SW480 (cell line): ENCODE data around the gene FAM174C.

Experiments
- DNase-seq: peaks from one replicate; pipeline ENCODE4 v3.0.0-alpha.2; 2016; ENCODE audit warnings: low spot score

Gene FAM174C

GRCh38 chr19:1261798-1262622 is 13.3 kb upstream of the FAM174C start:
- peak; percentile 77 for DNase-seq

- DNase-seq, result no peak
Observed at GRCh38 chr19:1262623-1263123, 12.7 kb upstream of the FAM174C start.

GRCh38 chr19:1263188-1263587 is 12.1 kb upstream of the FAM174C start:
- no peak for DNase-seq

- DNase-seq, result peak; percentile 75
Observed at GRCh38 chr19:1264801-1265614, 10.3 kb upstream of the FAM174C start.

- peak; percentile 75 for DNase-seq
Observed at GRCh38 chr19:1265615-1266128, 9.7 kb upstream of the FAM174C start.

GRCh38 chr19:1266129-1266915 is 9.0 kb upstream of the FAM174C start:
- peak; percentile 82 for DNase-seq

GRCh38 chr19:1266916-1267476 is 8.3 kb upstream of the FAM174C start:
- no peak for DNase-seq

- DNase-seq, result no peak
Observed at GRCh38 chr19:1267477-1268225, 7.7 kb upstream of the FAM174C start.

GRCh38 chr19:1268226-1269064 is 6.9 kb upstream of the FAM174C start:
- no peak for DNase-seq

- peak; percentile 94 for DNase-seq
Observed at GRCh38 chr19:1269065-1269477, 6.3 kb upstream of the FAM174C start, which contains the start of gene CIRBP. Gene CIRBP, plus strand, starts transcription at chr19:1269332. Its CDS starts 1,602 bp downstream, at chr19:1270934.

- peak; percentile 59 for DNase-seq
Observed at GRCh38 chr19:1269478-1270212, 5.7 kb upstream of the FAM174C start.

- no peak for DNase-seq
Observed at GRCh38 chr19:1270213-1270853, 5.0 kb upstream of the FAM174C start.

GRCh38 chr19:1270854-1271527 is 4.3 kb upstream of the FAM174C start:
- DNase-seq, result no peak

GRCh38 chr19:1271528-1272422 is 3.6 kb upstream of the FAM174C start:
- DNase-seq, result no peak

- DNase-seq, result no peak
Observed at GRCh38 chr19:1272423-1273262, 2.7 kb upstream of the FAM174C start.
